K562 (cell line): ENCODE results near the gene STT3B. TPM values are rescaled to one million over a fixed set of nuclear protein-coding genes. Genes with fewer than 3 reads are reported as not detected.

Experiments
- ATAC-seq: fragments of 200-7000 bp; cut with Tn5 transposase; 3 replicates; pipeline ENCODE4 v1.9.1; 2020; ENCODE audit warnings: moderate library complexity
- BruUV-seq: library from RNA; stranded (reverse); fragments of 400-500 nt; replicated peaks from 2 replicates; lab custom pipeline; 2021; lab: Mats Ljungman, UMichigan
- CTCF ChIA-PET: fragments of 300-600 bp; formaldehyde crosslinking; extraction: SDS; loops from one replicate; lab custom pipeline; 2021; ENCODE audit warnings: low intra/inter-chr PET ratio; lab: Yijun Ruan, JAX
- POLR2A ChIA-PET: fragments of 300-600, 350-650 bp; sonication (Branson Sonifier 250); formaldehyde crosslinking; extraction: SDS; loops from one replicate; lab custom pipeline; 2021; ENCODE audit warnings: antibody characterized with exemption, inconsistent platforms; lab: Yijun Ruan, JAX
- DNase-seq, 4 experiments: peaks; one replicate each; pipeline versions ENCODE4 v3.0.0 to v3.0.0-alpha.2; 2011 to 2018; ENCODE audit warnings: low spot score in 3 of 4, mixed read lengths in 3 of 4; ENCODE audit errors: extremely low read depth in 1 of 4
- FAIRE-seq: peaks from 2 replicates; lab custom pipeline; 2011; peaks lifted over from hg19 to GRCh38; lab: Jason Lieb, UNC
- H2AFZ ChIP-seq: 2 replicates; pipeline ENCODE4 v1.6.0; 2011; ENCODE audit warnings: low read depth, low read length, control low read depth, inconsistent platforms
- H3K27ac ChIP-seq: fragments of 200-600 bp; 3 replicates; pipeline ENCODE4 v1.8.0; 2011; ENCODE audit warnings: low read depth, mild to moderate bottlenecking, control low read depth, inconsistent platforms, low read length, moderate library complexity, mixed read lengths; ENCODE audit errors: extremely low read depth
- H3K27me3 ChIP-seq, 2 experiments: fragments of 300-600 bp in 1 of 2; 2 replicates in 1 of 2; 3 replicates in 1 of 2; pipeline versions ENCODE4 v1.6.0 to v1.8.0; 2011; ENCODE audit warnings: inconsistent platforms in 2 of 2, low read length in 2 of 2, mild to moderate bottlenecking in 1 of 2, mixed read lengths in 1 of 2, moderate library complexity in 1 of 2; ENCODE audit not compliant: control insufficient read depth in 2 of 2, insufficient read depth in 2 of 2
- H3K36me3 ChIP-seq: fragments of 300-600 bp; 3 replicates; pipeline ENCODE4 v1.8.0; 2011; ENCODE audit warnings: mild to moderate bottlenecking, low read length, inconsistent platforms; ENCODE audit not compliant: control insufficient read depth, insufficient read depth
- H3K4me1 ChIP-seq, 2 experiments: fragments of 200-600 bp in 1 of 2; replicated peaks in 1 of 2; 2 replicates in 1 of 2; 3 replicates in 1 of 2; pipeline versions ENCODE4 v1.5.1 to v1.8.0; 2011; ENCODE audit warnings: inconsistent platforms in 2 of 2, low read length in 2 of 2, mild to moderate bottlenecking in 1 of 2, mixed read lengths in 1 of 2, moderate library complexity in 1 of 2; ENCODE audit not compliant: control insufficient read depth in 2 of 2, insufficient read depth in 2 of 2
- H3K4me2 ChIP-seq: 2 replicates; pipeline ENCODE4 v1.6.1; 2011; ENCODE audit warnings: low read length, control low read depth, inconsistent platforms, mixed read lengths; ENCODE audit not compliant: insufficient read depth
- H3K4me3 ChIP-seq: fragments of 200-600 bp; sonication (generic), shearing (Covaris generic); 2 replicates; pipeline ENCODE4 v1.5.1; 2016; ENCODE audit warnings: control low read depth, inconsistent platforms
- H3K79me2 ChIP-seq: fragments of 200-600 bp; 3 replicates; pipeline ENCODE4 v1.8.0; 2011; ENCODE audit warnings: low read length, inconsistent platforms; ENCODE audit not compliant: control insufficient read depth, insufficient read depth
- H3K9ac ChIP-seq, 2 experiments: 2 replicates each; pipeline versions ENCODE4 v1.6.0 to v1.6.1; 2011; ENCODE audit warnings: low read depth in 2 of 2, low read length in 2 of 2, control low read depth in 1 of 2, inconsistent platforms in 1 of 2, mild to moderate bottlenecking in 1 of 2, mixed read lengths in 1 of 2; ENCODE audit not compliant: insufficient read depth in 1 of 2
- H3K9me1 ChIP-seq: one replicate; pipeline ENCODE4 v1.6.0; 2011; ENCODE audit warnings: inconsistent platforms, mild to moderate bottlenecking, low read length, moderate library complexity; ENCODE audit not compliant: control insufficient read depth, insufficient read depth
- H3K9me3 ChIP-seq: replicated peaks from 2 replicates; pipeline ENCODE4 v1.5.1; 2011; ENCODE audit warnings: low read depth, low read length, inconsistent platforms; ENCODE audit not compliant: control insufficient read depth, insufficient read depth
- H4K20me1 ChIP-seq: replicated peaks from 2 replicates; pipeline ENCODE4 v1.6.1; 2011; ENCODE audit warnings: low read length, inconsistent platforms, mixed read lengths; ENCODE audit not compliant: control insufficient read depth, insufficient read depth
- E4F1 ChIP-seq: fragments of 250-450 bp; sonication (Bioruptor Pico); IDR thresholded peaks from 2 replicates; pipeline ENCODE4 v1.5.0; 2021; ENCODE audit warnings: mild to moderate bottlenecking, borderline replicate concordance
- FOXP4 ChIP-seq: sonication (generic); formaldehyde crosslinking; IDR thresholded peaks from 2 replicates; pipeline ENCODE4 v1.8.0; 2022; ENCODE audit warnings: mild to moderate bottlenecking, missing genetic modification reagents, borderline replicate concordance
- HBP1 ChIP-seq: fragments of 450-650 bp; formaldehyde crosslinking; IDR thresholded peaks from 2 replicates; pipeline ENCODE4 v1.4.0; 2022; ENCODE audit warnings: missing genetic modification characterization
- HDAC6 ChIP-seq: IDR thresholded peaks from 2 replicates; pipeline ENCODE4 v1.6.1; 2012; ENCODE audit warnings: low read depth, mild to moderate bottlenecking, control low read depth, inconsistent platforms, low read length, moderate library complexity
- MYNN ChIP-seq, 2 experiments: sonication (generic); formaldehyde crosslinking in 1 of 2; IDR thresholded peaks; 2 replicates each; pipeline versions ENCODE4 v1.5.0 to v1.6.1; 2016 to 2020; ENCODE audit warnings: antibody characterized with exemption in 1 of 2, missing genetic modification reagents in 1 of 2
- RCOR1 ChIP-seq, 2 experiments: IDR thresholded peaks; 2 replicates each; pipeline ENCODE4 v1.6.1; 2012; ENCODE audit warnings: low read depth in 2 of 2, low read length in 2 of 2, borderline replicate concordance in 1 of 2, improper control_type of control experiment in 1 of 2
- SRSF1 ChIP-seq: fragments of 200-400 bp; formaldehyde crosslinking; IDR thresholded peaks from 2 replicates; pipeline ENCODE4 v1.6.1; 2017; ENCODE audit warnings: mild to moderate bottlenecking, low read depth, low read length, moderate library complexity
- THRAP3 ChIP-seq: fragments of 450-650 bp; IDR thresholded peaks from 2 replicates; pipeline ENCODE4 v1.6.1; 2016; ENCODE audit warnings: mild to moderate bottlenecking, inconsistent platforms, borderline replicate concordance
- YBX1 ChIP-seq: fragments of 450-650 bp; IDR thresholded peaks from 2 replicates; pipeline ENCODE4 v1.7.1; 2016; ENCODE audit warnings: mild to moderate bottlenecking
- ZBTB2 ChIP-seq: fragments of 450-650 bp; IDR thresholded peaks from 2 replicates; pipeline ENCODE4 v1.6.1; 2016; ENCODE audit warnings: antibody characterized with exemption
- ZHX1 ChIP-seq: fragments of 150-350 bp; conservative IDR thresholded peaks from 2 replicates; pipeline ENCODE4 v1.6.1; 2014; ENCODE audit warnings: low read length
- WGBS: fragments of 100-300 bp; shearing (Covaris generic); methylation state at CpG from one replicate; pipeline ENCODE4 v1.1.6; 2016; ENCODE audit warnings: low coverage, mixed read lengths; ENCODE audit not compliant: insufficient coverage; ENCODE audit errors: missing lambda C conversion rate; 5-methylcytosine and 5-hydroxymethylcytosine counted together
- in situ Hi-C: fragments of 300-500 bp; cut with MboI; formaldehyde crosslinking; loops from 4 replicates; pipeline ENCODE4 v1.15.0; 2018; ENCODE audit warnings: inconsistent platforms, mixed read lengths
- intact Hi-C: fragments of 100-400 bp; cut with micrococcal nuclease; formaldehyde crosslinking; loops from 2 replicates; pipeline ENCODE4 v1.14.2; 2022
- polyA plus RNA-seq, 8 experiments: library from polyadenylated mRNA; depleted of rRNA in 4 of 8; stranded (reverse) in 5 of 8; unstranded in 3 of 8; fragments of >200 nt; fragmentation: Nextera tagmentation in 2 of 8; fragmentation: Illumina TruSeq in 1 of 8; extraction: Ambion mirVana in 2 of 8; extraction: Trizol in 1 of 8; gene quantifications; 2 replicates each; pipeline versions ENCODE4 v1.2.1 to v1.2.3, GENCODE V29; 2011 to 2014; ENCODE audit warnings: inconsistent platforms in 1 of 8, missing spikeins in 1 of 8
- total RNA-seq, 7 experiments: library from RNA; depleted of rRNA in 6 of 7; stranded (reverse); fragments of >200 nt in 6 of 7; fragmentation: Illumina TruSeq in 2 of 7; extraction: Trizol in 2 of 7; gene quantifications; 2 replicates each; pipeline versions ENCODE4 v1.2.1 to v1.2.3, GENCODE V29; 2011 to 2021; ENCODE audit warnings: low replicate concordance in 1 of 7

The STT3B gene
- total and polyA plus RNA-seq, 9 of the 15 experiments (the other 6 are each of a cell fraction or from before 2014, with no cell fraction given), result 22.4 to 147 (median 100) TPM

GRCh38 chr3:31502803-31503221, 29.9 kb upstream of the STT3B start:
- ChIA-PET CTCF (no interaction called here), POLR2A (interaction anchor here (0.6 to 1.2 kb wide), 4 partner anchors 10 to 66 kb away, joined by 3 to 4 read pairs (median 3); no protein-coding TSS in a partner anchor)
- FAIRE-seq, result no peak
- Histone ChIP-seq H3K9me3 (no peaks in the 10 kb centered on the region), H3K27me3 (peaks cover 10 to 18% of the 10 kb centered on the region in 2 experiments; a peak in 4 of 5 replicates), H3K9me1 (no peaks in the 10 kb centered on the region), H3K4me2 (no peak overlapping the region), H3K4me3 (no peak overlapping the region), H2AFZ (no peak overlapping the region), H4K20me1 (no peaks in the 10 kb centered on the region), H3K4me1 (no peaks in the 10 kb centered on the region; a peak in 2 of 5 replicates), H3K9ac (no peak overlapping the region), H3K36me3 (no peaks in the 10 kb centered on the region), H3K27ac (no peak overlapping the region), H3K79me2 (no peaks in the 10 kb centered on the region)
- intact Hi-C loops, result no loop called here
- in situ Hi-C loops, result no loop called here
- no peak for ATAC-seq
- no TSS peak for BruUV-seq
- no peak for DNase-seq
- 2% methylated on average over 3 of the region's 3 CpGs for WGBS
- TF ChIP-seq E4F1 (CRISPR knock-in tag) (no peak), ZHX1 (no peak), RCOR1 (IDR thresholded peaks at IDR 0.05; ENCODE audit: borderline replicate concordance in 1 of 2, low read depth in 2 of 2, low read length in 2 of 2) (no peak), MYNN (IDR thresholded peaks at IDR 0.05) (no peak), MYNN (CRISPR knock-in tag; IDR thresholded peaks at IDR 0.05) (no peak), THRAP3 (no peak), FOXP4 (no peak), HDAC6 (no peak), SRSF1 (no peak), ZBTB2 (no peak), YBX1 (no peak), HBP1 (CRISPR knock-in tag) (no peak)
